H1 (cell line): ENCODE measurements around the gene ZFYVE27.

ENCODE experiments used
- ASH2L ChIP-seq: fragments of 200-600, 300-600 bp; sonication (generic); IDR thresholded peaks from one replicate; pipeline ENCODE4 v1.7.1; 2017; ENCODE audit warnings: low read length
- CBX5 ChIP-seq: fragments of 300-800, 300-1000 bp; sonication (generic); IDR thresholded peaks from 2 replicates; pipeline ENCODE4 v1.7.1; 2016; ENCODE audit warnings: antibody characterized with exemption, low read length, low read depth
- CEBPB ChIP-seq: IDR thresholded peaks from 2 replicates; pipeline ENCODE4 v1.6.1; 2012; ENCODE audit warnings: low read depth, low read length
- CTCF ChIP-seq, 3 experiments: IDR thresholded peaks; 1 replicate in 2 of 3; 2 replicates in 1 of 3; pipeline versions ENCODE4 v1.5.1 to v1.6.1; 2011; ENCODE audit warnings: low read length in 3 of 3, mild to moderate bottlenecking in 3 of 3, inconsistent platforms in 2 of 3, low read depth in 1 of 3, moderate library complexity in 1 of 3; ENCODE audit not compliant: insufficient read depth in 1 of 3; ENCODE audit errors: control extremely low read depth in 1 of 3
- EZH2 ChIP-seq: fragments of 200-600 bp; sonication (generic); IDR thresholded peaks from 2 replicates; pipeline ENCODE4 v1.7.1; 2012; ENCODE audit warnings: low read depth, mild to moderate bottlenecking, moderate library complexity, low read length, inconsistent platforms; ENCODE audit not compliant: severe bottlenecking
- KDM1A ChIP-seq: fragments of 200-600, 300-600 bp; sonication (generic); IDR thresholded peaks from 2 replicates; pipeline ENCODE4 v1.7.1; 2016; ENCODE audit warnings: mild to moderate bottlenecking, low read length, borderline replicate concordance
- MAX ChIP-seq: IDR thresholded peaks from 2 replicates; pipeline ENCODE4 v1.6.1; 2012; ENCODE audit warnings: inconsistent platforms
- POLR2A ChIP-seq, 2 experiments: IDR thresholded peaks; 1 replicate in 1 of 2; 2 replicates in 1 of 2; pipeline ENCODE4 v1.6.1; 2011; ENCODE audit warnings: low read depth in 2 of 2, low read length in 2 of 2, mild to moderate bottlenecking in 2 of 2; ENCODE audit errors: control extremely low read depth in 1 of 2
- POLR2AphosphoS5 ChIP-seq: IDR thresholded peaks from 2 replicates; pipeline ENCODE4 v1.6.1; 2011; ENCODE audit warnings: low read depth, low read length
- RAD21 ChIP-seq, 2 experiments: IDR thresholded peaks in 1 of 2; conservative IDR thresholded peaks in 1 of 2; 2 replicates each; pipeline ENCODE4 v1.6.1; 2011; ENCODE audit warnings: low read depth in 2 of 2, low read length in 2 of 2, improper control_type of control experiment in 1 of 2, inconsistent platforms in 1 of 2, mild to moderate bottlenecking in 1 of 2, moderate library complexity in 1 of 2
- RFX5 ChIP-seq: IDR thresholded peaks from 2 replicates; pipeline ENCODE4 v1.6.1; 2011; ENCODE audit warnings: low read depth, low read length, improper control_type of control experiment, borderline replicate concordance
- SUZ12 ChIP-seq: fragments of 200-600 bp; sonication (generic); IDR thresholded peaks from 2 replicates; pipeline ENCODE4 v1.6.1; 2012; ENCODE audit warnings: mild to moderate bottlenecking, inconsistent platforms, low read length, moderate library complexity, mixed read lengths
- TEAD4 ChIP-seq: IDR thresholded peaks from 2 replicates; pipeline ENCODE4 v1.6.1; 2012; ENCODE audit warnings: low read depth, low read length, inconsistent platforms, mixed read lengths
- ZNF274 ChIP-seq: IDR thresholded peaks from 2 replicates; pipeline ENCODE4 v1.7.0; 2012; ENCODE audit warnings: low read length, borderline replicate concordance; ENCODE audit errors: extremely low read depth

GRCh38 chr10:97768322-97769315 is 31.7 kb downstream of the ZFYVE27 start:
- no peak for TF ChIP-seq RFX5
- TF ChIP-seq POLR2AphosphoS5: no peak
- no peak for TF ChIP-seq KDM1A
- TF ChIP-seq CTCF (IDR thresholded peaks at IDR 0.05; ENCODE audit: control extremely low read depth in 1 of 3, insufficient read depth in 1 of 3, low read depth in 1 of 3, low read length in 3 of 3): no peak
- TF ChIP-seq TEAD4: no peak
- no peak for TF ChIP-seq CEBPB
- no peak for TF ChIP-seq ZNF274
- TF ChIP-seq SUZ12: no peak
- no peak for TF ChIP-seq MAX
- no peak for TF ChIP-seq RAD21 (IDR thresholded peaks at IDR 0.05 in 1 of 2, conservative IDR thresholded peaks at IDR 0.05 in 1 of 2; ENCODE audit: low read depth in 2 of 2, low read length in 2 of 2)
- TF ChIP-seq CBX5: no peak
- no peak for TF ChIP-seq EZH2
- TF ChIP-seq ASH2L: no peak
- no peak for TF ChIP-seq POLR2A (IDR thresholded peaks at IDR 0.05; ENCODE audit: control extremely low read depth in 1 of 2, low read depth in 2 of 2, low read length in 2 of 2)
